Activated B cell treated with CpG ODN at 0.5 μM for 24 hours (primary cell): ENCODE data around the gene LMCD1. TPM values are rescaled to one million over a fixed set of nuclear protein-coding genes. Genes with fewer than 3 reads are reported as not detected.

Experiments
- ATAC-seq: fragments of 200-7000 bp; cut with Tn5 transposase; one replicate; pipeline ENCODE4 v1.10.0; 2021; ENCODE audit warnings: low read depth, mild to moderate bottlenecking, moderate library complexity
- CTCF ChIA-PET: fragments of 350-600 bp; sonication (Branson Sonifier 250); formaldehyde crosslinking; loops from one replicate; lab custom pipeline; 2021; ENCODE audit warnings: antibody characterized with exemption; lab: Charles Lee
- POLR2A ChIA-PET: fragments of 350-600 bp; sonication (Branson Sonifier 250); formaldehyde crosslinking; loops from one replicate; lab custom pipeline; 2021; ENCODE audit warnings: antibody characterized with exemption; lab: Charles Lee
- DNase-seq: peaks from one replicate; pipeline ENCODE4 v3.0.0; 2022
- H3K27ac Mint-ChIP-seq: one replicate; pipeline ENCODE4 v1.8.0; 2020; ENCODE audit warnings: mixed read lengths
- H3K27me3 Mint-ChIP-seq: one replicate; pipeline ENCODE4 v1.8.0; 2021; ENCODE audit warnings: mixed read lengths
- H3K36me3 Mint-ChIP-seq: one replicate; pipeline ENCODE4 v1.8.0; 2021; ENCODE audit warnings: low read depth, mixed read lengths
- H3K4me1 Mint-ChIP-seq: one replicate; pipeline ENCODE4 v1.8.0; 2021; ENCODE audit warnings: mixed read lengths
- H3K4me3 Mint-ChIP-seq: one replicate; pipeline ENCODE4 v1.8.0; 2020; ENCODE audit warnings: mild to moderate bottlenecking, mixed read lengths
- H3K9me3 Mint-ChIP-seq: one replicate; pipeline ENCODE4 v1.8.0; 2020; ENCODE audit warnings: mixed read lengths
- CTCF ChIP-seq: fragments of 200-600 bp; IDR thresholded peaks from one replicate; pipeline ENCODE4 v1.8.0; 2022; ENCODE audit warnings: antibody characterized with exemption, mild to moderate bottlenecking
- intact Hi-C: fragments of 100-400 bp; cut with micrococcal nuclease; formaldehyde crosslinking; loops from one replicate; pipeline ENCODE4 v1.15.1; 2024
- total RNA-seq: library from RNA; stranded (reverse); gene quantifications from 2 replicates; pipeline ENCODE4 v1.2.3, GENCODE V29; 2022

The LMCD1 gene
- total RNA-seq, 1 donor from 2014 or later, result 6.0 TPM

- Mint-ChIP-seq H3K27ac (no peak overlapping the region), H3K9me3 (no peaks in the 10 kb centered on the region), H3K36me3 (no peaks in the 10 kb centered on the region), H3K4me3 (no peak overlapping the region), H3K27me3 (no peaks in the 10 kb centered on the region), H3K4me1 (peaks cover 8% of the 10 kb centered on the region)
- no peak for ATAC-seq
- CTCF ChIA-PET, result no interaction called here
- no peak for DNase-seq
- no peak for TF ChIP-seq CTCF
- intact Hi-C loops, result no loop called here
- POLR2A ChIA-PET, result no interaction called here
Observed at GRCh38 chr3:8567784-8568575, 66.4 kb downstream of the LMCD1 start.

GRCh38 chr3:8571256-8571655 is 69.6 kb downstream of the LMCD1 start:
- POLR2A ChIA-PET, result no interaction called here
- Mint-ChIP-seq H3K27me3 (no peaks in the 10 kb centered on the region), H3K9me3 (no peaks in the 10 kb centered on the region), H3K4me1 (peaks cover 8% of the 10 kb centered on the region), H3K36me3 (no peaks in the 10 kb centered on the region), H3K27ac (no peak overlapping the region), H3K4me3 (no peak overlapping the region)
- ATAC-seq (no peak), DNase-seq (no peak)
- intact Hi-C loops, result no loop called here
- CTCF ChIA-PET, result no interaction called here
- TF ChIP-seq CTCF, result no peak

GRCh38 chr3:8573342-8573926 is 71.8 kb downstream of the LMCD1 start:
- H3K36me3 Mint-ChIP-seq, result no peaks in the 10 kb centered on the region
- no peak overlapping the region for H3K4me3 Mint-ChIP-seq
- intact Hi-C loops, result no loop called here
- DNase-seq (no peak), ATAC-seq (no peak)
- no peak for TF ChIP-seq CTCF
- CTCF ChIA-PET, result no interaction called here
- H3K9me3 Mint-ChIP-seq, result no peaks in the 10 kb centered on the region
- H3K27ac Mint-ChIP-seq, result no peak overlapping the region
- no peaks in the 10 kb centered on the region for H3K27me3 Mint-ChIP-seq
- POLR2A ChIA-PET, result no interaction called here
- H3K4me1 Mint-ChIP-seq, result peaks cover 8% of the 10 kb centered on the region

- no peak for DNase-seq
- ATAC-seq, result no peak
- ChIA-PET POLR2A (no interaction called here), CTCF (no interaction called here)
- peaks cover 10% of the 10 kb centered on the region for H3K4me1 Mint-ChIP-seq
- intact Hi-C loops, result no loop called here
- H3K4me3 Mint-ChIP-seq, result no peak overlapping the region
- no peak overlapping the region for H3K27ac Mint-ChIP-seq
- H3K9me3 Mint-ChIP-seq, result no peaks in the 10 kb centered on the region
- no peaks in the 10 kb centered on the region for H3K27me3 Mint-ChIP-seq
- H3K36me3 Mint-ChIP-seq, result no peaks in the 10 kb centered on the region
- no peak for TF ChIP-seq CTCF
Observed at GRCh38 chr3:8574040-8574669, 72.5 kb downstream of the LMCD1 start.

GRCh38 chr3:8574670-8575322 is 73.2 kb downstream of the LMCD1 start:
- POLR2A ChIA-PET, result no interaction called here
- H3K27me3 Mint-ChIP-seq, result no peaks in the 10 kb centered on the region
- no peak for ATAC-seq

More at GRCh38 chr3:8574670-8575322, 73.2 kb downstream of the LMCD1 start:
- no peaks in the 10 kb centered on the region for H3K9me3 Mint-ChIP-seq
- peaks cover 10% of the 10 kb centered on the region for H3K4me1 Mint-ChIP-seq
- DNase-seq, result no peak
- TF ChIP-seq CTCF, result no peak
- CTCF ChIA-PET, result no interaction called here
- no peak overlapping the region for H3K27ac Mint-ChIP-seq
- H3K36me3 Mint-ChIP-seq, result no peaks in the 10 kb centered on the region
- intact Hi-C loops, result no loop called here
- H3K4me3 Mint-ChIP-seq, result no peak overlapping the region
